ENCODE measurements around the gene GALNT9.

DNA sequence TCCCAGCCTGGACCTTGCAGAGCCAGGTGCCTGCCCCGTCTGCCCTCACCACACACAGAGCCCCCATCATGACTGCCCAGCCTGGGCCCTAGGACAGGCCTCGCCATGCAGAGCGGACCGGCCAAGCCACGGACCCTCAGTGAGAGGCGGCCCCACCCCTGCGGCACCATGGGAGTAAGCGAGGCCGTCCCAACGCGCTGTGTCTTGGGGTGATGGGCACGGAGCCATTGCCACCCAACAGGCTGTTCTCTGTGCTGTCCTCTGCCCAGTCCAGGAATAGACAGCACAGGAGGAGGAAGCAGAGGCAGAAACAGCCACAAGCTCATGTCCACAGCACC is 39.2 kb downstream of the GALNT9 start:
- no peak for TF ChIP-seq KDM1A (IDR thresholded peaks at IDR 0.05; ENCODE audit: low read depth)
- TF ChIP-seq, protein P1, sequence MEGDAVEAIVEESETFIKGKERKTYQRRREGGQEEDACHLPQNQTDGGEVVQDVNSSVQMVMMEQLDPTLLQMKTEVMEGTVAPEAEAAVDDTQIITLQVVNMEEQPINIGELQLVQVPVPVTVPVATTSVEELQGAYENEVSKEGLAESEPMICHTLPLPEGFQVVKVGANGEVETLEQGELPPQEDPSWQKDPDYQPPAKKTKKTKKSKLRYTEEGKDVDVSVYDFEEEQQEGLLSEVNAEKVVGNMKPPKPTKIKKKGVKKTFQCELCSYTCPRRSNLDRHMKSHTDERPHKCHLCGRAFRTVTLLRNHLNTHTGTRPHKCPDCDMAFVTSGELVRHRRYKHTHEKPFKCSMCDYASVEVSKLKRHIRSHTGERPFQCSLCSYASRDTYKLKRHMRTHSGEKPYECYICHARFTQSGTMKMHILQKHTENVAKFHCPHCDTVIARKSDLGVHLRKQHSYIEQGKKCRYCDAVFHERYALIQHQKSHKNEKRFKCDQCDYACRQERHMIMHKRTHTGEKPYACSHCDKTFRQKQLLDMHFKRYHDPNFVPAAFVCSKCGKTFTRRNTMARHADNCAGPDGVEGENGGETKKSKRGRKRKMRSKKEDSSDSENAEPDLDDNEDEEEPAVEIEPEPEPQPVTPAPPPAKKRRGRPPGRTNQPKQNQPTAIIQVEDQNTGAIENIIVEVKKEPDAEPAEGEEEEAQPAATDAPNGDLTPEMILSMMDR (IDR thresholded peaks at IDR 0.05) = no peak
- no peak for TF ChIP-seq EP300 (IDR thresholded peaks at IDR 0.05)
- no peak for TF ChIP-seq RNF2 (IDR thresholded peaks at IDR 0.05; ENCODE audit: borderline replicate concordance, low read depth)
- TF ChIP-seq, protein P2, sequence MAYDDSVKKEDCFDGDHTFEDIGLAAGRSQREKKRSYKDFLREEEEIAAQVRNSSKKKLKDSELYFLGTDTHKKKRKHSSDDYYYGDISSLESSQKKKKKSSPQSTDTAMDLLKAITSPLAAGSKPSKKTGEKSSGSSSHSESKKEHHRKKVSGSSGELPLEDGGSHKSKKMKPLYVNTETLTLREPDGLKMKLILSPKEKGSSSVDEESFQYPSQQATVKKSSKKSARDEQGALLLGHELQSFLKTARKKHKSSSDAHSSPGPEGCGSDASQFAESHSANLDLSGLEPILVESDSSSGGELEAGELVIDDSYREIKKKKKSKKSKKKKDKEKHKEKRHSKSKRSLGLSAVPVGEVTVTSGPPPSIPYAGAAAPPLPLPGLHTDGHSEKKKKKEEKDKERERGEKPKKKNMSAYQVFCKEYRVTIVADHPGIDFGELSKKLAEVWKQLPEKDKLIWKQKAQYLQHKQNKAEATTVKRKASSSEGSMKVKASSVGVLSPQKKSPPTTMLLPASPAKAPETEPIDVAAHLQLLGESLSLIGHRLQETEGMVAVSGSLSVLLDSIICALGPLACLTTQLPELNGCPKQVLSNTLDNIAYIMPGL (CRISPR knock-in tag; IDR thresholded peaks at IDR 0.05; ENCODE audit: borderline replicate concordance) = no peak
- no peak for TF ChIP-seq RFX5 (IDR thresholded peaks at IDR 0.05)

Data from A549 (cell line).